T follicular helper cell (primary cell): ENCODE results near the gene C1orf115.
"Not testable (repeated sequence)": the region's sequence is repeated elsewhere in the genome, so short reads cannot be mapped to it uniquely, and the experiment has no call there.

Experiments used
- DNase-seq: peaks from one replicate; pipeline ENCODE4 v3.0.0-alpha.2; 2020; ENCODE audit warnings: low read depth
- total RNA-seq, 2 experiments: gene quantifications; one replicate each; lab custom pipeline; 2026; lab: John Stamatoyannopoulos, UW

The C1orf115 gene
- total RNA-seq = 1.5 to 3.8 reads per million in 2 experiments

DNA sequence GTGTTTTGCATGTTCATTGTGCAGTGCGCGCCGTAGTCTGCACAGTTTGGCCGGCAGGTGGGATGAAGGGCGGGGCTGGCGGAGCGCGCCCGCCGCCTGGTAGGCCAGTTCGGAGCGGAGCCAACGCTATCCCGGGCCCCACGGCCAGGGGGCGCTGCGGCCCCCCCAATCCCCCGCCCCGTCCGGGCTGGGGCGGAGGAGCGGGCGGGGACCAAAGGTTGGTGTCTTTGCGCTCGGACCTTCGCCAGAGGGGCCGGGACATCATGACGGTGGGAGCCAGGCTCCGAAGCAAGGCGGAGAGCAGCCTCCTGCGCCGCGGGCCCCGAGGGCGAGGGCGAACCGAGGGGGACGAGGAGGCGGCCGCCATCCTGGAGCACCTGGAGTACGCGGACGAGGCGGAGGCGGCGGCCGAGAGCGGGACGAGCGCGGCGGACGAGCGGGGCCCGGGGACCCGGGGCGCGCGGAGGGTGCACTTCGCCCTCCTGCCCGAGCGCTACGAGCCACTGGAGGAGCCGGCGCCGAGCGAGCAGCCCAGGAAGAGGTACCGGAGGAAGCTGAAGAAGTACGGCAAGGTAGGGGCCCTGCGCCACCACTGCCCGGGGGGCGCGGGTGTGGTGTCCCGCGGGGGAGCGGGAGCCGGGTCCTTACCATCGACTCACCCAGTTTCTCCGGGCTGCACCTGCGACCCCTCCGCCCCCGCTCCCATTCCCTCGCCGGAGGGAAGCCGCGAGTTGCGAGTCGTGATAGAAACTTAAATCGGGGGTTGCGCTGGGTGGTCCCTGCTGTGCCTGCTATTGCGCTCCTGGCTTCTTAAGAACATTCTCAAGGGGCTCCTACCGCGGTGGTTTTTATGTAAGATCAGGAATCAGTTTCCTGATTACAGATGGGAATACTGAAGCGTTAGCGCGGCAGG is at the start of gene C1orf115:
Gene C1orf115 (plus strand): TSS at position 224 of the 913 bp plus-strand sequence. CDS start 40 bp downstream, at position 264.
- DNase-seq = peak; percentile 58

- no peak for DNase-seq
Observed at GRCh38 chr1:220642285-220642684, 47.9 kb upstream of the C1orf115 start.

- no peak for DNase-seq
Observed at GRCh38 chr1:220652995-220653394, 37.2 kb upstream of the C1orf115 start.

DNA sequence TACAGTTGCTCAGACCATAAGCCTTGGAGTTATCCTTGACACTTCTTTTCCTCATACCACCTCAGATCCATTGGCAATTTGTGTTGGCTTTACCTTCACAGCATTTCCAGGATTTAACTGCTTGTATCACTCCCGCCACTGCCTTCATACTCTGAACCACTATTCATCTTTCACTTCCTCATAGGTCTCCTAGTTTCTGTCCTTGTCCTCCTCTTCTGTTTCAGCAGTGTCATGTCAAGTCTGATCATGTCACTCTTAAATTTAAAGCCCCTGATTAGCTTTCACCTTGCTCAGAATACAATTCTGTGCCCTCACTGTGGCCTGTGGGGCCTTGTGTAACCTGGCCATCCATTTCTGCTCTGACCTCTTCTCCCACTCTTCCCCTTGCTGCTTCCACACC is 34.7 kb upstream of the C1orf115 start:
- no peak for DNase-seq

GRCh38 chr1:220655961-220656740 is 34.0 kb upstream of the C1orf115 start:
- DNase-seq = no peak

GRCh38 chr1:220666349-220666748 is 23.8 kb upstream of the C1orf115 start:
- DNase-seq = no peak

DNA sequence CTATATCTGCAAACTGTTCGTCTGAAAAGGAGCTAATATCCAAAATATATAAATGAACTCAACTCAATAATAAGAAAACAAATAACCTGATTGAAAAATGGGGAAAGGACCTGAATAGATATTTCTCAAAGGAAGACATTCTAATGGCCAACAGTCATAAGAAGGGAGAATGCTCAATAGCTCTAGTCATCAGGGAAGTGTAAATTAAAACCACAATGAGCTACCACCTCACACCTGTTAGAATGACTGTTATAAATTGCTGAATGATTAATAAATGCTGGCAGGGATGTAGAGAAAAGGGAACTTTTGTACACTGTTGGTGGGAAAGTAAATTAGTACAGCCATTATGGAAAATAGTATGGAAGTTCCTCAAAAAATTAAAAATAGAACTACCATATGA is 21.2 kb upstream of the C1orf115 start:
- no peak for DNase-seq

GRCh38 chr1:220670365-220670764 is 19.8 kb upstream of the C1orf115 start:
- no peak for DNase-seq

DNA sequence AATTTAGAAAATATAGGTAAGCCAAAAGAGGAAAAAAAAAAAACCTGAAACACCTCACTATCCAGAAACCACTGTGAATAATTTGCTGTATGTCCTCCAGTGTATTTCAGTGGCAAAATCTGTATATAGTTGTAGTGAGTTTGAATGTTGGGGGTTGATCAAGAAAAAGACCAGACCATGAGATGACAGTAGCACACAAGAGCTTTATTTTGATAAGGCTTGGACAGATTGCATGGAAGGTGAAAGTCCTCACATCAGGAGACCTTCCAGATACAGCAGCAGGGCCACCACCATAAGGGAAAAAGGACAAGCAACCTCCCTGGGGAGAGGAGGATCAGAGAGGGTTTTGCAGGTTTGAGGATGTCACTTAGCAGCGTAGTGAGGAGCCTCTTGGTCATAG is 16.2 kb upstream of the C1orf115 start:
- DNase-seq = no peak

DNA sequence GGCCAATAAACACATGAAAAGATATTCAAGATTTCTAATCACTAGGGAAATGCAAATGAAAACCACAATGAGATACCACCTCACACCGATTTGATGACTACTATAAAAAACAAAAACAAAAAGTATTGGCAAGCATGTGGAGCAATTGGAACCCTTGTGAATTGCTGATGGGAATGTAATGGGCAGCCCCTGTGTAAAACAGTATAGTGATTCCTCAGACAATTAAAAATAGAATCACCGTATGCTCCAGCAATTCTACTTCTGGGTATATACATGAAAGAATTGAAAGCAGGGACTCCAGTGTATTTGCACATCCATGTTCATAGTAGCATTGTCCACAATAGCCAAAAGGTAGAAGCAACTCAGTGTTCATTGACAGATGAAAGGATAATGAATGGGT is 12.9 kb upstream of the C1orf115 start:
- DNase-seq = no peak

- DNase-seq = no peak
Observed at GRCh38 chr1:220680085-220680687, 10.0 kb upstream of the C1orf115 start.

GRCh38 chr1:220681220-220681880 is 8.8 kb upstream of the C1orf115 start:
- no peak for DNase-seq

DNA sequence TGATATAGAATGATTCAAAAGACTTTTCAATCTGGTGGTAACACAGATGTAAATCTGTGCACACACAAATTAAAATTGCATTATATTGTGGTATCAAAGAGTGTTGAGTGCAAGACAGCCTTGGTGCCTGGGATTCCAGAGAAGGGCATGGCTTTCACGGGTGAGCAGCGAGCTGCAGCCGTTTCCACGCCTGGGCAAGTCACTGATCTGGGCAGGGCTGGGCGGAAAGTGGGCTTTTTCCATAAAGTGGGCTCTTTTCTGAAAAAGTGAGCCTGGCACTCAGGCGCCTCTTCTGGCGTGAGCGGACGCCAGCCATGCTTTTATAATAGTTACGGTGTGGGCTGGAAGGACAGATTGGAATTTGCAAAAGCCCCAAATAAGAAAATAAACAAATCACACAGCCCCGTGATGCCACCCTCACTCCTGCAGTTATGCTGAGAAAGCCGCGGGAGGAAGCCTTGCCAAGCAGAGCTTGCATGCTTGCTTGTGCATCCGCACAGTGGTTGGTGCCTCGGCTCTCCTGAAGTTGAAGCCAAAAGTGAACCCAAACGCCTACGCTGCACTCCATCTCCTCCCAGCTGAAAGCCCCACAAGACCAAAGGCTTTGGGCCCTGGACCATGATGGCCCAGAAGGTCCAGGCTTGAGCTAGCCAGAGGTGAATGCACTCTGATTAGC is 7.1 kb upstream of the C1orf115 start:
- no peak for DNase-seq

- not testable (repeated sequence) for DNase-seq
Observed at GRCh38 chr1:220683716-220684115, 6.4 kb upstream of the C1orf115 start.

GRCh38 chr1:220684890-220685289 is 5.3 kb upstream of the C1orf115 start:
- DNase-seq = no peak

DNA sequence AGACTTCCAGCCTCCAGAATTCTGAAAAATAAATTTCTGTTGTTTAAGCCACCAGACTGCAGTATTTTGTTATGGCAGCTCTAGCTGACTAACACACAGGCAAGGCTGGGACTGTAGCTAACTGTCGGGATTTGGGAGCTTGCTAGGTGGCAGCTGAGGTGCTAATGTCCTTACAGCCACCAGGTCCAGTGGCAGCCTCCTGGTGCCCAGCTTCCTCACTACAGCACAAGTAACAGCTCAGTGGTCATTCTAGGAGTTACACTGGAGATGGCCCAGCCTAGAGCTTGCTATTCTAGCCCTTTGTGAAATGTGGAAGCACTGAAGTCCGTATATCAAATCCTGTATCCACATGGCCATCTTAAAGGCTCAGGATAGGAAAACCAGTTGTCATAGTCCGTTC is 4.3 kb upstream of the C1orf115 start:
- DNase-seq = no peak

DNA sequence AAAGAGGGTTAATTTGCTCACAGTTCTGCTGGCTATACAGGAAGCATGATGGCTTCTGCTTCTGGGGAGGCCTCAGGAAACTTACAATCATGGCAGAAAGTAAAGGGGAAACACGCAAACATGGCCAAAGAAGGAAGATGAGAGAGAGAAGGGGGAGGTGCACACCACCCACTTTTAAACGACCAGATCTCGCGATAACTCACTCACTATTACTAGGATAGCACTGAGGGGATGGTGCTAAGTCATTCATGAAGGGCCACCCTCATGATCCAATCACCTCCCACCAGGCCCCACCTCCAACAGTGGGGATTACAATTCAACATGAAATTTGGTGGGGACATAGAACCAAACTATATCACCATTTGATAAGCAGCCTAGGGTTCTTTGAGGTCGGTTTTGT is 2.4 kb upstream of the C1orf115 start:
- DNase-seq = no peak

DNA sequence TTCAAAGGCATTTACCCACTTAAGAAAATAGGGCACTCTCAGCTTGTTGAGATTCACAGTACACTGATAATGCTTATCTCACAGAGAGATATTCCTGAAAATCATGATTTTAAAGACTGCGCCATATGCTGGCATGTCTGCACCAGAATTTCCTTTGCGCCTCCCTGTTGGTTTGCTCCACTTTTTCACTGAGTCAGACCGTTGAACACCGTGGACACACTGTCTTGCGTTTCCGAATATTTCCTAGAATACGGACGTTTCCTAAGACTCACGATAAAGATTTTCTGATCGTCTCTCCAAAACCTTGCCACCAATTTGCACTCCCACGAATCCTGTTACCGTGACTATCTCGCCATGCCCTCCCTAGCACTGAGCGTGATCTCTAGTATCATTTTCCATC is 497 bp upstream of the C1orf115 start:
- DNase-seq = no peak

GRCh38 chr1:220691053-220691684 is 1.0 kb downstream of the C1orf115 start:
- no peak for DNase-seq

- no peak for DNase-seq
Observed at GRCh38 chr1:220692436-220693228, 2.5 kb downstream of the C1orf115 start.
